Kidney epithelial cell (primary cell): Measurements from ENCODE around the gene TAT. TPM values are rescaled to one million over a fixed set of nuclear protein-coding genes. Genes with fewer than 3 reads are reported as not detected.

ENCODE experiments used
- DNase-seq: peaks from one replicate; pipeline ENCODE4 v3.0.0-alpha.2; 2010; ENCODE audit warnings: low read depth
- H3K27me3 ChIP-seq: 2 replicates; pipeline ENCODE4 v1.6.0; 2011; ENCODE audit warnings: low read length; ENCODE audit not compliant: control insufficient read depth, insufficient read depth
- H3K36me3 ChIP-seq: 2 replicates; pipeline ENCODE4 v1.5.1; 2011; ENCODE audit warnings: low read length; ENCODE audit not compliant: control insufficient read depth, insufficient read depth
- H3K4me3 ChIP-seq: 2 replicates; pipeline ENCODE4 v1.5.1; 2011; ENCODE audit warnings: low read depth, mild to moderate bottlenecking, control low read depth, low read length
- total RNA-seq: library from RNA; depleted of rRNA; stranded (reverse); fragments of >200 nt; gene quantifications from 2 replicates; pipeline ENCODE4 v1.2.3, GENCODE V29; 2015
- TF ChIP-seq, protein P1 (sequence below): IDR thresholded peaks from 2 replicates; pipeline ENCODE4 v1.5.1; 2011; ENCODE audit warnings: mild to moderate bottlenecking, moderate library complexity, low read length, control low read depth, inconsistent platforms; ENCODE audit not compliant: insufficient read depth, poor library complexity, severe bottlenecking

TAT gene
- 0.07 TPM in 1 of 2 replicates, not detected in the other for total RNA-seq

- Histone ChIP-seq H3K36me3 (no peaks in the 10 kb centered on the region), H3K27me3 (no peaks in the 10 kb centered on the region), H3K4me3 (no peak within 1 kb of the TSS)
- DNase-seq: no peak
- TF ChIP-seq, protein P1, sequence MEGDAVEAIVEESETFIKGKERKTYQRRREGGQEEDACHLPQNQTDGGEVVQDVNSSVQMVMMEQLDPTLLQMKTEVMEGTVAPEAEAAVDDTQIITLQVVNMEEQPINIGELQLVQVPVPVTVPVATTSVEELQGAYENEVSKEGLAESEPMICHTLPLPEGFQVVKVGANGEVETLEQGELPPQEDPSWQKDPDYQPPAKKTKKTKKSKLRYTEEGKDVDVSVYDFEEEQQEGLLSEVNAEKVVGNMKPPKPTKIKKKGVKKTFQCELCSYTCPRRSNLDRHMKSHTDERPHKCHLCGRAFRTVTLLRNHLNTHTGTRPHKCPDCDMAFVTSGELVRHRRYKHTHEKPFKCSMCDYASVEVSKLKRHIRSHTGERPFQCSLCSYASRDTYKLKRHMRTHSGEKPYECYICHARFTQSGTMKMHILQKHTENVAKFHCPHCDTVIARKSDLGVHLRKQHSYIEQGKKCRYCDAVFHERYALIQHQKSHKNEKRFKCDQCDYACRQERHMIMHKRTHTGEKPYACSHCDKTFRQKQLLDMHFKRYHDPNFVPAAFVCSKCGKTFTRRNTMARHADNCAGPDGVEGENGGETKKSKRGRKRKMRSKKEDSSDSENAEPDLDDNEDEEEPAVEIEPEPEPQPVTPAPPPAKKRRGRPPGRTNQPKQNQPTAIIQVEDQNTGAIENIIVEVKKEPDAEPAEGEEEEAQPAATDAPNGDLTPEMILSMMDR: no peak
Observed at GRCh38 chr16:71576971-71577370, at the start of gene TAT. Gene TAT, minus strand, starts transcription at chr16:71577092. Its CDS starts 677 bp downstream, at chr16:71576415.

- no peak for DNase-seq
- H3K27me3 ChIP-seq: peaks cover 22% of the 10 kb centered on the region
- TF ChIP-seq, protein P1: no peak
- no peaks in the 10 kb centered on the region for H3K36me3 ChIP-seq
- peak within 1 kb of the TSS; percentile 50 for H3K4me3 ChIP-seq
Observed at GRCh38 chr16:71626018-71626857, 49.3 kb upstream of the TAT start, which contains the start of gene MARVELD3. Gene MARVELD3, plus strand, starts transcription at chr16:71626184. Its CDS starts 46 bp downstream, at chr16:71626230.

GRCh38 chr16:71625113-71625850 is 48.4 kb upstream of the TAT start:
- no peaks in the 10 kb centered on the region for H3K36me3 ChIP-seq
- DNase-seq: no peak
- peaks cover 22% of the 10 kb centered on the region for H3K27me3 ChIP-seq
- TF ChIP-seq, protein P1: no peak
- no peak overlapping the region for H3K4me3 ChIP-seq

DNA sequence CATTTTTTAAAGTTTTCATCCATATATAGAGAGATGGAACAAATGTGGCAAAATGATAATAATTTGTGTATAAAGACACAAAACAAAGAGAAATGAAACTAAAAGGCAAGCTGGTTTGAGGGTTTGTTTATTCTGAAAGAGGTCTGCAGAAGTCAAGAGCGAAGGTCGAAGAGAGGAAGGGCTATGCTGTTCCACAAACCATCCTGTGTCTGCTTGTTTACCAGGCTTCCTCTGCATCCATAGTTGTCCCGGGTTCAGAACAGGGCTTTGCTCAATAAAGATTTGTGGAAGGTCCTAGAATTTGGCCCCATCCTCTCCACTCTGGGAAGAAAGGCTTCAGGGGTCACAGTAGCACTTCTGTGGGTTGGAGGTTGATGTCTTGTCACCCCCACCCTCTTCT is 46.7 kb upstream of the TAT start:
- no peak for DNase-seq
- TF ChIP-seq, protein P1: no peak
- Histone ChIP-seq H3K27me3 (peaks cover 22% of the 10 kb centered on the region), H3K4me3 (no peak overlapping the region), H3K36me3 (no peaks in the 10 kb centered on the region)

DNA sequence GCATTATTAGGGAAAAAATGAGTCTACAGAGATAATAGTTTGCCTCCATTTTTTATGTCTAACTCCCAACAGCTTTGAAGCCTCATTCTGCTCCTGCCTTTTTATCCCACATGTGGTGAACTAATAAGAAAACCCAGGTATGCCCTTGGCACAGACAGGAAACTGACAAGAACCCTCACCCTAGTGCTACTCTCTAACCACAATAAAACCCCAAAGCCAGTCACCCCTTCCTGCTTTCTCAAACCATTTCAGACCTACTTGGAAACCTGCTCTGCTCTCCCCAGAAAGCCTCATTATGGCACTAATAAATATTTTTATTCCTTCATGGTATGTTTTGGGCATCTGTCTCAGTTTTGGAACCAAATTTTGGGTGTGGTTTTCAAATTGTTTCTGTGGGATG is 45.2 kb upstream of the TAT start:
- TF ChIP-seq, protein P1: no peak

More for the DNA sequence above, 45.2 kb upstream of the TAT start:
- no peak overlapping the region for H3K4me3 ChIP-seq
- no peak for DNase-seq
- no peaks in the 10 kb centered on the region for H3K36me3 ChIP-seq
- H3K27me3 ChIP-seq: peaks cover 17% of the 10 kb centered on the region
